GM18508 (cell line): Measurements from ENCODE around the gene OTUD3.
"Not testable (repeated sequence)": the region's sequence is repeated elsewhere in the genome, so short reads cannot be mapped to it uniquely, and the experiment has no call there.

Experiments
- ATAC-seq: cut with Tn5 transposase; IDR thresholded peaks from one replicate; pipeline ENCODE4 v1.9.1; 2021; ENCODE audit warnings: moderate number of reproducible peaks; ENCODE audit not compliant: insufficient read depth, unreplicated experiment

The OTUD3 gene

GRCh38 chr1:19866758-19867157, 15.4 kb upstream of the OTUD3 start:
- ATAC-seq = no peak

- ATAC-seq = not testable (repeated sequence)
These were observed 13.6 kb upstream of the OTUD3 start for GRCh38 chr1:19868575-19868974.

- not testable (repeated sequence) for ATAC-seq
These were observed 12.7 kb upstream of the OTUD3 start for GRCh38 chr1:19869453-19869852.

GRCh38 chr1:19869929-19870328, 12.3 kb upstream of the OTUD3 start:
- ATAC-seq = no peak

GRCh38 chr1:19872190-19872589, 10.0 kb upstream of the OTUD3 start:
- ATAC-seq = no peak

- ATAC-seq = no peak
These were observed 4.9 kb upstream of the OTUD3 start for GRCh38 chr1:19877181-19877750.

GRCh38 chr1:19877821-19878636, 4.2 kb upstream of the OTUD3 start:
- no peak for ATAC-seq

- no peak for ATAC-seq
These were observed 3.6 kb upstream of the OTUD3 start for GRCh38 chr1:19878637-19878985.

GRCh38 chr1:19879227-19879626, 3.0 kb upstream of the OTUD3 start:
- no peak for ATAC-seq

- no peak for ATAC-seq
These were observed 2.5 kb upstream of the OTUD3 start for GRCh38 chr1:19879661-19880060.

- ATAC-seq = not testable (repeated sequence)
These were observed 1.4 kb upstream of the OTUD3 start for GRCh38 chr1:19880841-19881240.

- ATAC-seq = no peak
These were observed 2.1 kb downstream of the OTUD3 start for GRCh38 chr1:19884312-19884711.

GRCh38 chr1:19885821-19886220, 3.6 kb downstream of the OTUD3 start:
- no peak for ATAC-seq

GRCh38 chr1:19888112-19888511, 5.9 kb downstream of the OTUD3 start:
- ATAC-seq = no peak

GRCh38 chr1:19889656-19890055, 7.5 kb downstream of the OTUD3 start:
- ATAC-seq = no peak

GRCh38 chr1:19892129-19892528, 9.9 kb downstream of the OTUD3 start:
- no peak for ATAC-seq

- ATAC-seq = no peak
These were observed 10.5 kb downstream of the OTUD3 start for GRCh38 chr1:19892628-19893168.

GRCh38 chr1:19893687-19894086, 11.5 kb downstream of the OTUD3 start:
- ATAC-seq = no peak

- no peak for ATAC-seq
These were observed 12.0 kb downstream of the OTUD3 start for GRCh38 chr1:19894218-19894617.

GRCh38 chr1:19901653-19902052, 19.5 kb downstream of the OTUD3 start:
- no peak for ATAC-seq

- ATAC-seq = no peak
These were observed 21.4 kb downstream of the OTUD3 start for GRCh38 chr1:19903621-19904020.

GRCh38 chr1:19907456-19907855, 25.3 kb downstream of the OTUD3 start:
- ATAC-seq = no peak
